ENCODE measurements around the gene RAB11A.

RAB11A gene

DNA sequence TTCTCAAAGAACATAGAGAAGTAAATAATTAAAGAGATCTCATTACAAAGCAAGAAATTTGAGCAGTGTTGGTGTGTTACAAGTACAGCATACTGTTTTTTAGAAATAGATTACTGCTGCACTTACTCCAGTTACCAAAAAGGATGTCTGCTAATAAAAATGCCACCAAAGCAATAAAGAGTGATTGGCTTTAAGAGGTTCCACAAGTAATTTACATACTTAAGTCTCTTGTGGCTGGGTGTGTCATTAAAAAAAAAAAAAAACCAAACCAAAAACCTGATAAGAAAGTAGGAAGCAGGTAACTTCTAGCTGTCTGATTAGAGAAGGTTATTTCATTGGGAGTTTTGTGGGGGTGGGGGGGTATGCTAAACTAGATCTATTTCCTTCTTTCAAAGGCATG lies 15.2 kb downstream of the RAB11A start:
- TF ChIP-seq, protein P1, sequence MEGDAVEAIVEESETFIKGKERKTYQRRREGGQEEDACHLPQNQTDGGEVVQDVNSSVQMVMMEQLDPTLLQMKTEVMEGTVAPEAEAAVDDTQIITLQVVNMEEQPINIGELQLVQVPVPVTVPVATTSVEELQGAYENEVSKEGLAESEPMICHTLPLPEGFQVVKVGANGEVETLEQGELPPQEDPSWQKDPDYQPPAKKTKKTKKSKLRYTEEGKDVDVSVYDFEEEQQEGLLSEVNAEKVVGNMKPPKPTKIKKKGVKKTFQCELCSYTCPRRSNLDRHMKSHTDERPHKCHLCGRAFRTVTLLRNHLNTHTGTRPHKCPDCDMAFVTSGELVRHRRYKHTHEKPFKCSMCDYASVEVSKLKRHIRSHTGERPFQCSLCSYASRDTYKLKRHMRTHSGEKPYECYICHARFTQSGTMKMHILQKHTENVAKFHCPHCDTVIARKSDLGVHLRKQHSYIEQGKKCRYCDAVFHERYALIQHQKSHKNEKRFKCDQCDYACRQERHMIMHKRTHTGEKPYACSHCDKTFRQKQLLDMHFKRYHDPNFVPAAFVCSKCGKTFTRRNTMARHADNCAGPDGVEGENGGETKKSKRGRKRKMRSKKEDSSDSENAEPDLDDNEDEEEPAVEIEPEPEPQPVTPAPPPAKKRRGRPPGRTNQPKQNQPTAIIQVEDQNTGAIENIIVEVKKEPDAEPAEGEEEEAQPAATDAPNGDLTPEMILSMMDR (IDR thresholded peaks at IDR 0.05): no peak
- Histone ChIP-seq H3K27me3 (no peaks in the 10 kb centered on the region), H3K27ac (no peak overlapping the region), H3K4me1 (ENCODE audit: control insufficient read depth in 1 of 2, insufficient read depth in 1 of 2, low read depth in 1 of 2, low read length in 1 of 2) (no peaks in the 10 kb centered on the region), H3K36me3 (peaks cover 85% of the 10 kb centered on the region), H3K4me3 (ENCODE audit: low read depth in 1 of 2, low read length in 1 of 2) (no peak overlapping the region), H3K9me3 (no peaks in the 10 kb centered on the region)

DNA sequence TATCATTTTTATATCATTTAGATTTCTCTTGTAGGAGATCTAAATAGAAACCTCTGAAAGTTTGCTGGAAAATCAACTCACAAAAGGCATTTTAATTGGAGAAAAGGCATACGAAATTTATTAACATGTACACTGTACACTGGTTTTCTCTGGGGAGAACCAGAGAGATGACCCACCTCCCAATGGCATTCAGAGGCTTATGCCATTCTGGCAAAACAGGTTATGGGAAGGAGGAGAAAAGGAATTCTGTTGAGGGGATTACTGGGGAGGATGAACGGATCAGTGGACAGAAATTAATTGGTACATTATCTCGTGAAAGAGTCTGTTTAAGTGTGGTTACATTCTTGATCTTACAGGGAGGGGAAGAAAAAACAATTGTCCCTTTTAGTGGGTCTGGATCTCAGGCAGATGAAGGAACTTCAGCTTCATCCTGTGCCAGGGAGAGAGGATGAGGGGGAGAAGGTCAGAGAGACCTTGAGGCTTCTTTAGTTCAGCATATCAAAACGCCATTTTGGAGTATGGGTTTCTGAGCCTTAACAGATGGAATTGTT lies 16.5 kb downstream of the RAB11A start:
- H3K4me3 ChIP-seq (ENCODE audit: low read depth in 1 of 2, low read length in 1 of 2): no peak overlapping the region
- no peak overlapping the region for H3K27ac ChIP-seq
- peaks cover 83% of the 10 kb centered on the region for H3K36me3 ChIP-seq
- no peaks in the 10 kb centered on the region for H3K9me3 ChIP-seq
- H3K4me1 ChIP-seq (ENCODE audit: control insufficient read depth in 1 of 2, insufficient read depth in 1 of 2, low read depth in 1 of 2, low read length in 1 of 2): no peaks in the 10 kb centered on the region
- TF ChIP-seq, protein P1 (IDR thresholded peaks at IDR 0.05): no peak
- no peaks in the 10 kb centered on the region for H3K27me3 ChIP-seq

DNA sequence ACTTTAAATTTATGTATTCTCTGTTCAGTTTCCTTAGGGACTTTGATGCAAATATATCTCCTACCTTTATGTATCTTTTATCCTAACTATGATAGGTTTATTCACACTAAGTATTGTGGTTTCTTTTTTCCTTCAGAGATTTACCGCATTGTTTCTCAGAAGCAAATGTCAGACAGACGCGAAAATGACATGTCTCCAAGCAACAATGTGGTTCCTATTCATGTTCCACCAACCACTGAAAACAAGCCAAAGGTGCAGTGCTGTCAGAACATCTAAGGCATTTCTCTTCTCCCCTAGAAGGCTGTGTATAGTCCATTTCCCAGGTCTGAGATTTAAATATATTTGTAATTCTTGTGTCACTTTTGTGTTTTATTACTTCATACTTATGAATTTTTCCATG lies 18.3 kb downstream of the RAB11A start:
- H3K36me3 ChIP-seq: peaks cover 80% of the 10 kb centered on the region
- H3K27ac ChIP-seq: no peak overlapping the region
- H3K27me3 ChIP-seq: no peaks in the 10 kb centered on the region
- no peak overlapping the region for H3K4me3 ChIP-seq (ENCODE audit: low read depth in 1 of 2, low read length in 1 of 2)
- H3K4me1 ChIP-seq (ENCODE audit: control insufficient read depth in 1 of 2, insufficient read depth in 1 of 2, low read depth in 1 of 2, low read length in 1 of 2): no peaks in the 10 kb centered on the region
- TF ChIP-seq, protein P1 (IDR thresholded peaks at IDR 0.05): no peak
- H3K9me3 ChIP-seq: no peaks in the 10 kb centered on the region

DNA sequence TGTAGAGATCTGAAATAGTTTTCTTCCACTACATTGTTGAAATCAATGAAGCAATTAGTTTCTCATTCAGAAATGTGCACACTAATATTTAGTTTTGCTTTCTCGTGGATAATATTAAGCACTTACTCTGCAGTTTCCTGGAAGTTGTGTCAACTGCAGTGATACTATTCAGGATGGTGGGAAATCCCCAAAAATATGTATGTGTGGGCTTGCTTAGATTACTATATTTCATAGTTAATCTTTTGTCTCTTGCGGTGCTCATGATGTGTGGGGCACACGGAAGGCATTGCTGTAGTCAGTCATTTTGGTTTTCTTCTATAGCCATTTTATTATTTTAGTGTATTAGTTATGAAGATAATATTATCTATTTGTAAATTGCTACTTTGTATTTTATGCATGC lies 19.7 kb downstream of the RAB11A start:
- TF ChIP-seq, protein P1 (IDR thresholded peaks at IDR 0.05): no peak
- no peaks in the 10 kb centered on the region for H3K27me3 ChIP-seq
- H3K9me3 ChIP-seq: no peaks in the 10 kb centered on the region
- peaks cover 77% of the 10 kb centered on the region for H3K36me3 ChIP-seq
- no peak overlapping the region for H3K4me3 ChIP-seq (ENCODE audit: low read depth in 1 of 2, low read length in 1 of 2)
- H3K27ac ChIP-seq: no peak overlapping the region
- no peaks in the 10 kb centered on the region for H3K4me1 ChIP-seq (ENCODE audit: control insufficient read depth in 1 of 2, insufficient read depth in 1 of 2, low read depth in 1 of 2, low read length in 1 of 2)

DNA sequence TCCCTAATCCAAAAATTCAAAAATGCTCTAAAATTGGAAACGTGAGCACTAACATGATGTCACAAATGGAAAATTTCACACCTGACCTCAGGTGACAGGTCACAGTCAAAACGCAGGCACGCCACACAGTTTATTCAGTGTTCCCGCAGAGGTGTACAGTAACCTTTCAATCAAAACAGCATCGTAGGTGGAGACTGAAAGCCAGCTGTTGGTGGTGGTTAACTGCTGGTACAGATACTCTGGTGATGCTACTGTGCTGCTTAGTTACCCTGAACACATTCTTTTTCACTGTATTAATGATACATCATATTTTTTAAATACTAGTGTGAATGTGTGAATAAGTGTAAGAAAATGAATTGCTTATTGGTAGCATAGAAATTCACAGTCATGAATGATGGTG lies 23.8 kb downstream of the RAB11A start:
- Histone ChIP-seq H3K4me3 (ENCODE audit: low read depth in 1 of 2, low read length in 1 of 2) (no peak overlapping the region), H3K27ac (no peak overlapping the region), H3K36me3 (peaks cover 64% of the 10 kb centered on the region), H3K9me3 (no peaks in the 10 kb centered on the region), H3K4me1 (ENCODE audit: control insufficient read depth in 1 of 2, insufficient read depth in 1 of 2, low read depth in 1 of 2, low read length in 1 of 2) (no peaks in the 10 kb centered on the region), H3K27me3 (no peaks in the 10 kb centered on the region)
- TF ChIP-seq, protein P1 (IDR thresholded peaks at IDR 0.05): no peak

DNA sequence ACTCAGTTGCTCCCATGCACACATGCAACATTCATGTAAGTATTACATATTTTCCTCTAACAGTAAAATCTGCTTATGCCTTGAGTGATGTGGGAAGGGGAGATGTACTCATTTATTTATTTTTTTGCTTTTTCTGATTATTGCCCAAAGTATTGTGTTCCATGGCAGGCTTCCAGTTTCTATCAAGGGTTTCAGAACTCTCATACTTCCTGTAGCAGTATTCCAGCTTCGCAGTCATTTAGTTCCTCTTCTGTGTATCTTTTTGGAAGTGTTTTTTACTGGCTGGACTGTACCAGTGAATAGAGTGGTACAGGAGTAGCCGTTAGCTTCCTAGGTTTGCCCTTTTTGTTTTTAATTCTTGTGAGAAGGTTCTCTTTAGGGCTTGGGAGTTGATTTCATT lies 26.9 kb downstream of the RAB11A start:
- no peaks in the 10 kb centered on the region for H3K27me3 ChIP-seq
- no peak overlapping the region for H3K4me3 ChIP-seq (ENCODE audit: low read depth in 1 of 2, low read length in 1 of 2)
- H3K4me1 ChIP-seq (ENCODE audit: control insufficient read depth in 1 of 2, insufficient read depth in 1 of 2, low read depth in 1 of 2, low read length in 1 of 2): peaks cover 14 to 21% of the 10 kb centered on the region in 2 experiments
- TF ChIP-seq, protein P1 (IDR thresholded peaks at IDR 0.05): no peak
- no peak overlapping the region for H3K27ac ChIP-seq
- H3K36me3 ChIP-seq: peaks cover 52% of the 10 kb centered on the region
- H3K9me3 ChIP-seq: no peaks in the 10 kb centered on the region
